DND-41 (cell line): Measurements from ENCODE around the gene PASK.

ENCODE experiments used
- ATAC-seq: fragments of 200-7000 bp; cut with Tn5 transposase; 3 replicates; pipeline ENCODE4 v1.9.1; 2021; ENCODE audit warnings: low read depth; ENCODE audit not compliant: insufficient read depth
- DNase-seq: peaks from one replicate; pipeline ENCODE4 v3.0.0-alpha.2; 2020
- H2AFZ ChIP-seq: 2 replicates; pipeline ENCODE4 v1.6.0; 2012; ENCODE audit warnings: low read depth, low read length
- H3K27ac ChIP-seq: 2 replicates; pipeline ENCODE4 v1.5.1; 2012; ENCODE audit warnings: low read length, inconsistent platforms
- H3K27me3 ChIP-seq: fragments of 200-600 bp; sonication (generic); 2 replicates; pipeline ENCODE4 v1.6.0; 2012; ENCODE audit warnings: low read length, mild to moderate bottlenecking, inconsistent platforms; ENCODE audit not compliant: insufficient read depth, poor library complexity
- H3K36me3 ChIP-seq: 2 replicates; pipeline ENCODE4 v1.5.1; 2012; ENCODE audit warnings: low read length, inconsistent platforms; ENCODE audit not compliant: insufficient read depth
- H3K4me1 ChIP-seq: 2 replicates; pipeline ENCODE4 v1.5.1; 2012; ENCODE audit warnings: mild to moderate bottlenecking, low read length; ENCODE audit not compliant: insufficient read depth
- H3K4me2 ChIP-seq: 2 replicates; pipeline ENCODE4 v1.6.0; 2012; ENCODE audit warnings: mild to moderate bottlenecking, moderate library complexity, low read length, inconsistent platforms; ENCODE audit not compliant: insufficient read depth
- H3K4me3 ChIP-seq, 2 experiments: fragments of 200-600 bp in 1 of 2; shearing (Covaris generic) in 1 of 2; 2 replicates each; pipeline ENCODE4 v1.5.1; 2012 to 2016; ENCODE audit warnings: inconsistent platforms in 2 of 2, low read length in 2 of 2, mild to moderate bottlenecking in 2 of 2, low read depth in 1 of 2, moderate library complexity in 1 of 2
- H3K79me2 ChIP-seq: 2 replicates; pipeline ENCODE4 v1.6.0; 2012; ENCODE audit warnings: low read length, inconsistent platforms; ENCODE audit not compliant: insufficient read depth
- H3K9ac ChIP-seq: 2 replicates; pipeline ENCODE4 v1.6.0; 2012; ENCODE audit warnings: low read depth, mild to moderate bottlenecking, inconsistent platforms, low read length, moderate library complexity
- H3K9me3 ChIP-seq: 2 replicates; pipeline ENCODE4 v1.5.1; 2012; ENCODE audit warnings: low read length, moderate library complexity, mild to moderate bottlenecking, inconsistent platforms; ENCODE audit not compliant: insufficient read depth, severe bottlenecking
- H4K20me1 ChIP-seq: 2 replicates; pipeline ENCODE4 v1.6.0; 2012; ENCODE audit warnings: low read length; ENCODE audit not compliant: insufficient read depth
- CTCF ChIP-seq: IDR thresholded peaks from 2 replicates; pipeline ENCODE4 v1.5.1; 2012; ENCODE audit warnings: borderline replicate concordance, low read length, moderate library complexity, mild to moderate bottlenecking; ENCODE audit not compliant: poor library complexity, severe bottlenecking; ENCODE audit errors: extremely low read depth
- EZH2 ChIP-seq: IDR thresholded peaks from 3 replicates; pipeline ENCODE4 v1.6.1; 2012; ENCODE audit warnings: borderline replicate concordance, low read depth, mild to moderate bottlenecking, moderate library complexity, low read length, inconsistent platforms; ENCODE audit not compliant: severe bottlenecking

The PASK gene

GRCh38 chr2:241064008-241064801, 85.1 kb downstream of the PASK start:
- Histone ChIP-seq H3K9me3 (no peaks in the 10 kb centered on the region), H3K4me1 (no peaks in the 10 kb centered on the region), H3K36me3 (no peaks in the 10 kb centered on the region), H3K9ac (no peak overlapping the region), H3K4me3 (no peak overlapping the region), H3K79me2 (no peaks in the 10 kb centered on the region), H3K27me3 (no peaks in the 10 kb centered on the region), H3K27ac (no peak overlapping the region), H3K4me2 (no peak overlapping the region), H4K20me1 (no peaks in the 10 kb centered on the region; the same call in none of the 2 replicates), H2AFZ (no peak overlapping the region)
- ATAC-seq, result no peak
- TF ChIP-seq CTCF, result no peak
- TF ChIP-seq EZH2, result no peak
- no peak for DNase-seq

- Histone ChIP-seq H3K27me3 (no peaks in the 10 kb centered on the region), H3K27ac (no peak overlapping the region), H3K79me2 (no peaks in the 10 kb centered on the region), H2AFZ (no peak overlapping the region), H3K4me1 (no peaks in the 10 kb centered on the region), H3K4me3 (no peak overlapping the region), H4K20me1 (no peaks in the 10 kb centered on the region; the same call in none of the 2 replicates), H3K4me2 (no peak overlapping the region), H3K36me3 (no peaks in the 10 kb centered on the region), H3K9ac (no peak overlapping the region), H3K9me3 (no peaks in the 10 kb centered on the region)
- no peak for DNase-seq
- ATAC-seq, result no peak
- no peak for TF ChIP-seq EZH2
- no peak for TF ChIP-seq CTCF
These were observed 85.7 kb downstream of the PASK start for GRCh38 chr2:241063587-241063986.

- no peak overlapping the region for H2AFZ ChIP-seq
- H4K20me1 ChIP-seq, result no peaks in the 10 kb centered on the region; the same call in none of the 2 replicates
- no peak overlapping the region for H3K4me2 ChIP-seq
- H3K36me3 ChIP-seq, result no peaks in the 10 kb centered on the region
- no peaks in the 10 kb centered on the region for H3K27me3 ChIP-seq
- no peak overlapping the region for H3K4me3 ChIP-seq
- ATAC-seq, result no peak
- H3K9ac ChIP-seq, result no peak overlapping the region
- no peak overlapping the region for H3K27ac ChIP-seq
- H3K4me1 ChIP-seq, result no peaks in the 10 kb centered on the region
- TF ChIP-seq EZH2 (no peak), CTCF (no peak)
- no peak for DNase-seq
- no peaks in the 10 kb centered on the region for H3K79me2 ChIP-seq
- H3K9me3 ChIP-seq, result no peaks in the 10 kb centered on the region
These were observed 86.2 kb downstream of the PASK start for GRCh38 chr2:241063093-241063551.
